Right lobe of liver (tissue), 6 donors: ENCODE data around the gene ABCF2. TPM values are rescaled to one million over a fixed set of nuclear protein-coding genes. Genes with fewer than 3 reads are reported as not detected.

Experiments
- ATAC-seq, 4 donors: fragments of 200-7000 bp; cut with Tn5 transposase; one replicate each; pipeline ENCODE4 v1.9.1; 2020; ENCODE audit warnings: mild to moderate bottlenecking in 4 of 4, moderate library complexity in 4 of 4
- DNase-seq, 3 donors: peaks; one replicate each; pipeline ENCODE4 v3.0.0-alpha.2; 2020
- H3K27ac ChIP-seq, 3 donors: fragments of 200-600 bp; one replicate each; pipeline ENCODE4 v1.8.0; 2022
- H3K27me3 ChIP-seq, 2 donors: fragments of 200-600 bp; one replicate each; pipeline ENCODE4 v1.8.0; 2022
- H3K36me3 ChIP-seq, 4 donors: fragments of 200-600 bp; sonication (generic) in 1 of 4; one replicate each; pipeline versions ENCODE4 v1.5.1 to v1.8.0; 2017 to 2022; ENCODE audit warnings: control low read depth in 1 of 4
- H3K4me1 ChIP-seq, 4 donors: fragments of 200-600 bp; sonication (generic) in 1 of 4; one replicate each; pipeline versions ENCODE4 v1.5.1 to v1.8.0; 2017 to 2022; ENCODE audit warnings: control low read depth in 1 of 4
- H3K4me3 ChIP-seq, 3 donors: fragments of 200-600 bp; one replicate each; pipeline ENCODE4 v1.8.0; 2022
- H3K9me3 ChIP-seq, 4 donors: fragments of 200-600 bp; sonication (generic) in 1 of 4; one replicate each; pipeline versions ENCODE4 v1.5.1 to v1.8.0; 2017 to 2022; ENCODE audit warnings: control low read depth in 1 of 4
- POLR2A ChIP-seq: fragments of 450-650 bp; IDR thresholded peaks from one replicate; pipeline ENCODE4 v1.6.1; 2017; ENCODE audit warnings: antibody characterized with exemption, mild to moderate bottlenecking
- WGBS: methylation state at CpG from one replicate; pipeline ENCODE4 v1.1.6; 2018; ENCODE audit warnings: low coverage, low lambda C conversion rate; ENCODE audit not compliant: insufficient coverage; ENCODE audit errors: missing lambda C conversion rate; 5-methylcytosine and 5-hydroxymethylcytosine counted together
- intact Hi-C, 2 donors: fragments of 100-400 bp; cut with DNase I; formaldehyde crosslinking; loops; one replicate each; pipeline versions ENCODE4 v1.11.2 to v1.14.1; 2022
- total RNA-seq, 6 experiments: library from RNA; depleted of rRNA in 2 of 6; stranded (reverse); fragments of >200 nt in 2 of 6; fragmentation: NEBNext Ultra II Directional in 3 of 6; extraction: Animal tissue kit (Norgen Biotek cat#: 25700) in 3 of 6; gene quantifications; one replicate each; pipeline versions ENCODE4 v1.1.0 to v1.2.4, GENCODE V29; 2016 to 2023
- TF ChIP-seq, protein P1 (sequence below), 4 donors: fragments of 200-600 bp in 3 of 4; fragments of 450-650 bp in 1 of 4; IDR thresholded peaks; one replicate each; pipeline versions ENCODE4 v1.5.1 to v1.8.0; 2016 to 2022; ENCODE audit warnings: antibody characterized with exemption in 4 of 4, mild to moderate bottlenecking in 2 of 4
- donor health status: DM: no; HTN: yes; CAD: no.
- donor health status: DM: no; HTN: no; CAD: no.
- donor health status: DM: no; HTN: no; CAD: no.
- donor health status: DM: no; HTN: yes; CAD: no.
- donor health status: DM: no; HTN: yes; CAD: no.

ABCF2 gene
- total RNA-seq, 6 experiments from 2014 or later: 7.3 to 22.3 (median 11.4) TPM

DNA sequence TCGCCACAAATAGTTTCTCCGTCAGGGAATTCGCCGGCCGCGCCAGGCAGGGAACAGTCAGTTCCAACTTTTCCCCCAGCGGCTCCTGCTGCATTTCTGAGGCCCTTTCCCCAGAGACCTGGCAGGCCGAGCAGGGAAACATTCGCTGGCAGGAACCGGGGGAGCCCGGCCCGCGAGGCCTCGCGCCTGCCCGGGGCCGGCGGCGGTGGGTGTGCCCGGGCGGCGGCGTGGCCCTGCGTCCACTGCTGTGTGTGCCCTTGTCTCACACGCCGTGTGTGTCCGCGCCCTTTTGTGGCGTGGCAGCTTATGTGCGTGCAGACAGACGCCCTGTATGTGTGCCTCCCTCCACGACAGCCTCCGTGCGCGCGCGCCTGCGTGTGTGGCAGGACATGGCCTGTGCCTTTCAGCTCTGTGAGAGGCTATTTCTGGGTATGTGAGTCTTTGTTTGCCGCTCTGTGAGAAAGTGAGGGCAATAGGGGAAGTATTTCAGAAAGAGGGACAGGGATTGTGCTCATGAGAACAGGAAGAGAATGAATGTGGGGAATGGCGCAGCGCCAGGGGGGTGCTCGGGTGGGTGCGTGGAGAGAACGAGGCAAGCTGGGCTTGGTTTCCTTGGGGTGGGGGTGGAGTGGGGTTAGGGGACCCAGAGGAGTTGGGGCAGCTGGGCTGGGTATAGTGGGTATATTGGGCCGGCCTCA lies 22.2 kb upstream of the ABCF2 start:
- Histone ChIP-seq H3K27me3 (peaks cover 0 to 8% of the 10 kb centered on the region in 2 donors), H3K4me1 (peaks cover 0 to 23% (median 0%) of the 10 kb centered on the region in 4 donors), H3K9me3 (no peaks in the 10 kb centered on the region), H3K27ac (peak overlapping the region; percentile 44 to 70 (median 52)), H3K36me3 (no peaks in the 10 kb centered on the region), H3K4me3 (peak overlapping the region; percentile 28 to 50 (median 38))
- intact Hi-C loops: no loop called here
- ATAC-seq (peak; percentile 30 to 56 (median 44)), DNase-seq (peak in 2 of 3 donors; percentile 47 to 66)
- 13% methylated on average over 13 of the region's 45 CpGs for WGBS
- TF ChIP-seq POLR2A: no peak
- TF ChIP-seq, protein P1, sequence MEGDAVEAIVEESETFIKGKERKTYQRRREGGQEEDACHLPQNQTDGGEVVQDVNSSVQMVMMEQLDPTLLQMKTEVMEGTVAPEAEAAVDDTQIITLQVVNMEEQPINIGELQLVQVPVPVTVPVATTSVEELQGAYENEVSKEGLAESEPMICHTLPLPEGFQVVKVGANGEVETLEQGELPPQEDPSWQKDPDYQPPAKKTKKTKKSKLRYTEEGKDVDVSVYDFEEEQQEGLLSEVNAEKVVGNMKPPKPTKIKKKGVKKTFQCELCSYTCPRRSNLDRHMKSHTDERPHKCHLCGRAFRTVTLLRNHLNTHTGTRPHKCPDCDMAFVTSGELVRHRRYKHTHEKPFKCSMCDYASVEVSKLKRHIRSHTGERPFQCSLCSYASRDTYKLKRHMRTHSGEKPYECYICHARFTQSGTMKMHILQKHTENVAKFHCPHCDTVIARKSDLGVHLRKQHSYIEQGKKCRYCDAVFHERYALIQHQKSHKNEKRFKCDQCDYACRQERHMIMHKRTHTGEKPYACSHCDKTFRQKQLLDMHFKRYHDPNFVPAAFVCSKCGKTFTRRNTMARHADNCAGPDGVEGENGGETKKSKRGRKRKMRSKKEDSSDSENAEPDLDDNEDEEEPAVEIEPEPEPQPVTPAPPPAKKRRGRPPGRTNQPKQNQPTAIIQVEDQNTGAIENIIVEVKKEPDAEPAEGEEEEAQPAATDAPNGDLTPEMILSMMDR (IDR thresholded peaks at IDR 0.05): no peak

DNA sequence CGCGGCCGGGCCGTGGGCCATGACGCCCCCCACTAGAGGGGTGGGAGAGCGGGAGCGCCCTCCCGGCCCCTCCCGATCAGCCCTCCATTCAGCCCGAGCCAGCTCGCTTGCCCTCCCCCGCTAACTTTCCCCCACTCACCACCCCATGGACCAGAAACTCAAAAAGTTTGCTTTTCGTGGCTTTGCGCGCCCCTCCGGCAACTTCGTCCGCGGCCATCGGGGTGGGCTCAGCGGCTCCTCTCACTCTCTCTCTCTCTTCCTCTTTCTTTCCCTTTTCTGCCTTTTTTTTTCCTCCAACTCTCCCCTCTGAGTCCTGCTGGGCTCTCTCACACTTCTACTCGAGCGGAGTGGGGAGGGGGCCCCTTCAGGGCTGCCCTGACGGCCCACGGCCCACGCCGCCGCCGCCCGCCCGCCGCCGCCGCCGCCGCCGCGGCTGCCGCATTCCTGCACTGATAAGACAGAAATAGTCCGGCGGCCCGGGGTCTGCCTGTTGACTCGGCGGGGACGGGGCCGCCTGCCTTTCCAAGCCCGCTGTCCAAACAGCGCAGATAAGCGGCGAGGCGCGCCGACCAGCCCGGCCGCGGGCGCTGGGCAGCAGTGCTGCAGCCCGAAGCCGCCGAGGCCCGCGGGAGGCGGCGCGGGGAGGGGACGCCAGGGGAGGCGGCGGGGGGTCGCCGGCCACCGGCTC lies 21.5 kb upstream of the ABCF2 start, which contains the start of gene SMARCD3:
TSS of gene SMARCD3 (minus strand) at position 349 of the 688 bp plus-strand sequence. CDS start at position 217, 132 bp downstream.
- no peaks in the 10 kb centered on the region for H3K36me3 ChIP-seq
- H3K9me3 ChIP-seq: no peaks in the 10 kb centered on the region
- TF ChIP-seq POLR2A: no peak
- TF ChIP-seq, protein P1 (IDR thresholded peaks at IDR 0.05): no peak
- H3K27ac ChIP-seq: peak within 1 kb of the TSS; percentile 44 to 70 (median 52)
- 1% methylated on average over 31 of the region's 71 CpGs for WGBS
- peak within 1 kb of the TSS; percentile 28 to 50 (median 38) for H3K4me3 ChIP-seq
- intact Hi-C loops: no loop called here
- peaks cover 0 to 26% (median 0%) of the 10 kb centered on the region in 4 donors for H3K4me1 ChIP-seq
- DNase-seq (peak; percentile 59 to 65 (median 62)), ATAC-seq (peak; percentile 39 to 61 (median 50))
- H3K27me3 ChIP-seq: peaks cover 0 to 8% of the 10 kb centered on the region in 2 donors

DNA sequence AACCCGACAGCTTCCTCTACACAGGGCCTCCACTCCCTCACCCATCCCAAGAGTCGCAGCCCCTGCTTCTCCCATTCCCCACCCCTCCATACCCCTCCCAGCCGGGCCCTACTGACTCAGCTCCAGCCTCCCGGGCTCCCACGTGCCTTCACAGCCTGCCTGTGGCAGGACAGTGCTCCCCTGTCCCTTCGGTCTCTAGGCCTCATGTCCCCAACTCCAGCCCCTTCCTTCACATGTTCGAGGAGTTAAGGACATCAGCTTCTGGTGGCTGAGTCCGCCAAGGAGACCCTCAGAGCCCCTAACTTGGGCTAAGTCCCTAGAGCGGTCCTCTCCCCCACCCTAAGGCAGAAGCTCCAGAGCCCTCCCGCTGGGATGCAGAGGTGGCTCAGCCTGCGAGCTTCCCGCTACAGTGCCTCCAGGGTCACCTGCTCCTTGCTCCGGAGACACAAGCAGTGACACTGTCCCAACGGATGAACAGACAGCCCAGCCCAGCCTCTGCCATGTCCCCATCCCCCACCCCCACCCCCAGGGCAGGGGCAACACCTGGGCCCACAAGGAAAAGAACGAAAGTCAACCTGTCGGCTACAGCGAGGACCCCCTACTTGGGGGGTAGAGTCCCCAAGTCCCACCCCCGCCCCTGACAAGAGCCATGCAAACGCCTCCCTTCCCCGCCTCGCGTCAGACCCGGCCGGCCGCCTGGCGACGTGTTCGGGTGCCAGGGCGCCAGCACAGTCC lies 20.8 kb upstream of the ABCF2 start:
- no peak for TF ChIP-seq POLR2A
- TF ChIP-seq, protein P1 (IDR thresholded peaks at IDR 0.05): no peak
- peaks cover 0 to 26% (median 0%) of the 10 kb centered on the region in 4 donors for H3K4me1 ChIP-seq
- peak overlapping the region; percentile 28 to 50 (median 38) for H3K4me3 ChIP-seq
- ATAC-seq (no peak), DNase-seq (peak in 1 of 3 donors; percentile 55)
- H3K27ac ChIP-seq: peak overlapping the region; percentile 31 to 70 (median 52)
- H3K36me3 ChIP-seq: no peaks in the 10 kb centered on the region
- WGBS: 73% methylated on average over 7 of the region's 29 CpGs
- H3K27me3 ChIP-seq: peaks cover 0 to 8% of the 10 kb centered on the region in 2 donors
- no peaks in the 10 kb centered on the region for H3K9me3 ChIP-seq
- intact Hi-C loops: no loop called here

DNA sequence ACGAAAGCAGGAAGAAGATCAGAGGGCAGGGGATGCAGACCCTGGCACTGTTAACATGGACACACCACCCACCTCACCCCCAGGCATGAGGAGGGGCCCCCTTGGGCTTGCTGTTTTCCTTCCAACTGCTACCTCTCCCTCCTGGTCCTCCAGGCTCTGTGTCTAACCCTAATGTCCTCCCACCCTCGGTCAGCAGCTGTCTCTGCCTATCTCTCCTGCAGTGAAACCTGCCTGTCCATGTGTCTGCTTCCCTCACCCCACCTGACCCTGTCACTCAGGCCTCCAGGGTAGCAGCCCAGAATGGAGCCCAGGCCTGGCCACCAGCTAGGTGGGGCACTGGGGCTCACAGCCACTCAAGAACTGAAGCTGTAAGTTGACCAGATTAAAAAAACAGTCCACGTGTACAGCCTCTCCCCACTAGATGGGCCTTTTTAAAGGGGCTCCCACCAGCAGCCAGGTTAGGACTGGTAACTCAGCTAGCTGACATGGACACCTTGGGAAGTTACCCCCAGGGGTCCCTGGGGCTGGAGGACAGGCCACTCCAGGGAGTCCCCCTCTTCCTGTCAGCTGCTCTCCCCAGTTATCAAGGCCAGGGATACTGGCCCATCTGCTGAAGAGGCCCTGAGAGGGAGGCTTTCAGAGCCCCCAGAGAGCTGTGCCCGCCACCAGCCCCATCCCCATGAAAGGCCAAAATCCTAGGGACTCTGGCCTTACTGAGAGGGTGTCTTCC lies 20.0 kb upstream of the ABCF2 start:
- Histone ChIP-seq H3K27ac (peak overlapping the region in 1 of 3 donors; percentile 70), H3K36me3 (no peaks in the 10 kb centered on the region), H3K27me3 (peaks cover 0 to 8% of the 10 kb centered on the region in 2 donors), H3K9me3 (no peaks in the 10 kb centered on the region), H3K4me3 (no peak overlapping the region), H3K4me1 (peaks cover 0 to 24% (median 0%) of the 10 kb centered on the region in 4 donors)
- TF ChIP-seq, protein P1 (IDR thresholded peaks at IDR 0.05): no peak
- intact Hi-C loops: no loop called here
- no peak for ATAC-seq
- WGBS: 17% methylated on average over 1 of the region's 4 CpGs
- DNase-seq: no peak
